Astrocyte (in vitro differentiated cells and primary cell): ENCODE data around the gene PRKCA.

Source experiments
- EZH2 ChIP-seq: IDR thresholded peaks from 2 replicates; pipeline ENCODE4 v1.6.1; 2012; ENCODE audit warnings: mild to moderate bottlenecking, low read length, inconsistent platforms; ENCODE audit not compliant: insufficient read depth
- TF ChIP-seq, protein P1 (sequence below): IDR thresholded peaks from 2 replicates; pipeline ENCODE4 v1.5.1; 2011; ENCODE audit warnings: low read depth, mild to moderate bottlenecking, inconsistent platforms, low read length, moderate library complexity; ENCODE audit not compliant: insufficient read depth

DNA sequence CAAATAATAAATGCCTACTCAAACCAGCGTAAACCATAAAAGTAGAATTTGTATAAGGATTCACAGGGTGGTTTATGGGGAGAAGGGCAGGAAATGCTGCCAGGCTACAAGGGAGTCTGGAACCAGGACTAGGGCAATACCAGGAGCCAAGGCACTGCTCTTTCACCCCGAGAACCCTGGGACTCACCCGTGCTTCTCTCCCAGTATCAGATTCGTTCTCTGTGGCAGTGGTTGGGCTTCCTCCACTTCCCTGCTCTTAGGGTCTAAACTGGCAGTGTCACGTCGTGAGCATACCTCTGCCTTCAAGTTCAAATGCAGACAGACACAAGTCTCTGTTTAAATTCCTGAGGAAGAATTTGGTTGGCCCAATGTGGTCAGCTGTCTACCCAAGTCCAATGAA, 49.3 kb downstream of the PRKCA start:
- TF ChIP-seq, protein P1, sequence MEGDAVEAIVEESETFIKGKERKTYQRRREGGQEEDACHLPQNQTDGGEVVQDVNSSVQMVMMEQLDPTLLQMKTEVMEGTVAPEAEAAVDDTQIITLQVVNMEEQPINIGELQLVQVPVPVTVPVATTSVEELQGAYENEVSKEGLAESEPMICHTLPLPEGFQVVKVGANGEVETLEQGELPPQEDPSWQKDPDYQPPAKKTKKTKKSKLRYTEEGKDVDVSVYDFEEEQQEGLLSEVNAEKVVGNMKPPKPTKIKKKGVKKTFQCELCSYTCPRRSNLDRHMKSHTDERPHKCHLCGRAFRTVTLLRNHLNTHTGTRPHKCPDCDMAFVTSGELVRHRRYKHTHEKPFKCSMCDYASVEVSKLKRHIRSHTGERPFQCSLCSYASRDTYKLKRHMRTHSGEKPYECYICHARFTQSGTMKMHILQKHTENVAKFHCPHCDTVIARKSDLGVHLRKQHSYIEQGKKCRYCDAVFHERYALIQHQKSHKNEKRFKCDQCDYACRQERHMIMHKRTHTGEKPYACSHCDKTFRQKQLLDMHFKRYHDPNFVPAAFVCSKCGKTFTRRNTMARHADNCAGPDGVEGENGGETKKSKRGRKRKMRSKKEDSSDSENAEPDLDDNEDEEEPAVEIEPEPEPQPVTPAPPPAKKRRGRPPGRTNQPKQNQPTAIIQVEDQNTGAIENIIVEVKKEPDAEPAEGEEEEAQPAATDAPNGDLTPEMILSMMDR: no peak
- no peak for TF ChIP-seq EZH2
